Duodenal mucosa (tissue), 2 donors: ENCODE data around the gene PPP1R1C.
A peak's percentile ranks its signal among the peaks of the same experiment; 100 is the strongest.
"Not testable (repeated sequence)": the region's sequence is repeated elsewhere in the genome, so short reads cannot be mapped to it uniquely, and the experiment has no call there.

ENCODE experiments used
- H3K27ac ChIP-seq: one replicate; pipeline ENCODE4 v1.7.0; 2013; ENCODE audit warnings: low read depth, low read length
- H3K27me3 ChIP-seq, 2 donors: one replicate each; pipeline ENCODE4 v1.7.0; 2013; ENCODE audit warnings: low read length in 2 of 2, control low read depth in 1 of 2; ENCODE audit not compliant: insufficient read depth in 2 of 2, control insufficient read depth in 1 of 2
- H3K36me3 ChIP-seq, 2 donors: one replicate each; pipeline ENCODE4 v1.7.0; 2013; ENCODE audit warnings: low read length in 2 of 2, control low read depth in 1 of 2; ENCODE audit not compliant: insufficient read depth in 2 of 2, control insufficient read depth in 1 of 2
- H3K4me1 ChIP-seq, 2 donors: one replicate each; pipeline ENCODE4 v1.7.0; 2013; ENCODE audit warnings: low read length in 2 of 2, control low read depth in 1 of 2; ENCODE audit not compliant: insufficient read depth in 2 of 2, control insufficient read depth in 1 of 2
- H3K4me3 ChIP-seq, 2 donors: one replicate each; pipeline ENCODE4 v1.7.0; 2013; ENCODE audit warnings: low read length in 2 of 2, low read depth in 1 of 2
- H3K9ac ChIP-seq, 2 donors: one replicate each; pipeline ENCODE4 v1.7.0; 2013; ENCODE audit warnings: low read length in 2 of 2, low read depth in 1 of 2
- H3K9me3 ChIP-seq, 2 donors: one replicate each; pipeline ENCODE4 v1.7.0; 2013; ENCODE audit warnings: low read length in 2 of 2, control low read depth in 1 of 2; ENCODE audit not compliant: control insufficient read depth in 1 of 2

PPP1R1C gene

DNA sequence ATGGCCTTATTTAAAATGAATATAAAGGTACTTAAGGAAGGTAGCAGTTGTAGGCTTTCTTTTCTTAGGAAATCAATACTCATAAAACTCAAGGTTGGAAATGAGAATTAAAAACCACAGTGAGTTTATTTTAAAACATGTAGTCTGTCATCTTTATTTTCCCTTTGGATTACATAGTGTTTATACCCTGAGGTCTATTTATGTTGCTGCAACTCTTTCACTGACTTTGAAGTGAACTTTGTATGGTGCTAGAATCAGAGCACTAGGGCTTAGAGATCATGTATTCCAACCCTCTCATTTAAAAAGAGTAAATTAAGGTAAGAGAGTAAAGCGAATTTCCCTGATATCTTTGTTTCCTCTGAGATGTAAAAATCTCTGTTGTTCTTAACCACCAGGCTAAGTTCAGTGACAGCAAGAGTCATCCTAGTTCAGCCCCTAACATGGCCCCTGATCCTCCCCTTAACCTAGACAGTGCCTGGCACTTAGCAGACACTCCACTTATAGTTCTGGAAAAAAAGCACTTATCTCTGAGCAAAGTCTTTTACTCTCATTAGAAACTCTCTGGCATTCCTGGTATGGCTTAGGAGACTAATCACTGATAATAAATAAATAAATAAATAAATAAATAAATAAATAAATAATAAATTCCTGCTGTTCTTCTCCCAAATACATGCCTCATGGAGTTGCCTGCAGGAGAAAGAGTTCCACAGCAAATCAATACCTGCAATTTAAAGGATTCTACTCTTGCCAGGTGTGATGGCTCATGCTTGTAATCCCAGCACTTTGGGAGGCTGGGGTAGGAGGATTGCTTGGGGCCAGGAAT is 33.0 kb upstream of the PPP1R1C start:
- no peak overlapping the region for H3K9ac ChIP-seq
- no peaks in the 10 kb centered on the region for H3K36me3 ChIP-seq
- H3K4me1 ChIP-seq, result peaks cover 0 to 8% of the 10 kb centered on the region in 2 donors
- H3K27ac ChIP-seq, result no peak overlapping the region
- no peak overlapping the region for H3K4me3 ChIP-seq
- H3K27me3 ChIP-seq, result no peaks in the 10 kb centered on the region
- no peaks in the 10 kb centered on the region for H3K9me3 ChIP-seq

GRCh38 chr2:181953881-181954537 is 31.6 kb upstream of the PPP1R1C start:
- H3K4me3 ChIP-seq, result peak overlapping the region; percentile 22 to 24
- peaks cover 9 to 22% of the 10 kb centered on the region in 2 donors for H3K4me1 ChIP-seq
- H3K36me3 ChIP-seq, result no peaks in the 10 kb centered on the region
- no peaks in the 10 kb centered on the region for H3K9me3 ChIP-seq
- no peak overlapping the region for H3K9ac ChIP-seq
- no peaks in the 10 kb centered on the region for H3K27me3 ChIP-seq
- no peak overlapping the region for H3K27ac ChIP-seq

DNA sequence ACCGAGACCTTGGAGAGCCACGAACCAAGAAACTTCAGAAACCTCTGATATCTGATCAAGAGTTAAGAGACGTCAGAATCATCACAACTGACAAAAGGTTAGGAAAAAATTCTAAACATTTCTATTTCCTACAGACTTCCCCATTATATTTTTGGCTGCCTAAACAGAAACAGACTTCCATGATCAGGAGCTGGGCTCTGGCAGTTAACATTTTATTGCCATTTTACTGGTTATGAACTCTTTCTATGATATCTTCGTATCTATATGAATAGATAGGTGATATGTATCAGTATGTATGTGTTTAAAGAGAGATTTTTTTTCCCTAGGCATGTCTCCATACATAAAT is 31.1 kb upstream of the PPP1R1C start:
- no peak overlapping the region for H3K9ac ChIP-seq

GRCh38 chr2:181955010-181955409 is 30.6 kb upstream of the PPP1R1C start:
- no peak overlapping the region for H3K27ac ChIP-seq

More for the DNA sequence above, 31.1 kb upstream of the PPP1R1C start:
- H3K4me1 ChIP-seq, result peaks cover 9 to 22% of the 10 kb centered on the region in 2 donors
- H3K36me3 ChIP-seq, result no peaks in the 10 kb centered on the region
- H3K27me3 ChIP-seq, result no peaks in the 10 kb centered on the region
- H3K27ac ChIP-seq, result no peak overlapping the region
- H3K4me3 ChIP-seq, result peak overlapping the region; percentile 22 to 24
- no peaks in the 10 kb centered on the region for H3K9me3 ChIP-seq

GRCh38 chr2:181955866-181956265 is 29.8 kb upstream of the PPP1R1C start:
- H3K4me1 ChIP-seq, result peaks cover 9 to 22% of the 10 kb centered on the region in 2 donors
- H3K36me3 ChIP-seq, H3K4me3 ChIP-seq, H3K27ac ChIP-seq, H3K9me3 ChIP-seq, H3K27me3 ChIP-seq, H3K9ac ChIP-seq: not testable (repeated sequence)

More at GRCh38 chr2:181955010-181955409, 30.6 kb upstream of the PPP1R1C start:
- Histone ChIP-seq H3K4me3 (no peak overlapping the region), H3K27me3 (no peaks in the 10 kb centered on the region), H3K9me3 (no peaks in the 10 kb centered on the region), H3K9ac (no peak overlapping the region), H3K4me1 (peaks cover 9 to 22% of the 10 kb centered on the region in 2 donors), H3K36me3 (no peaks in the 10 kb centered on the region)

DNA sequence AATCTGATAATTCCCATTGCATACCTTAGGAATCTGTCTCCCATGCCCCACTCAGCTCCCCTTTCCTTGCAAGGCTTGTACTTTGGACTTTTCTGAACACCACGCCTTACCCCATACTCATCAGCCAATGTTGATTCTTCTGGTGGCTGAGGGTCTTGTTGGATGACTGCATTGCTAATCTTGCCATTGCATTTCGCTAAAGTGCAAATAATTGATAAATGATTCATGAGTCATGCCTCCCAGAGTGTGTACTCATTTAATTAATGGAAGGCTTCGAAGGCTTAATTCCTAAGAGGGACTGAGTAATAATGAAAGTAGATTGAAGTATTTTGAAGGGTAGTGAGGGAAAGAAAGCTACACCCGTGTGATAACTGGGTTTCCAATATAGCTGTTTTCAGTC is 28.0 kb upstream of the PPP1R1C start:
- Histone ChIP-seq H3K27me3 (no peaks in the 10 kb centered on the region), H3K4me1 (peaks cover 9 to 22% of the 10 kb centered on the region in 2 donors), H3K36me3 (no peaks in the 10 kb centered on the region), H3K9me3 (no peaks in the 10 kb centered on the region), H3K27ac (no peak overlapping the region), H3K9ac (no peak overlapping the region), H3K4me3 (no peak overlapping the region)

DNA sequence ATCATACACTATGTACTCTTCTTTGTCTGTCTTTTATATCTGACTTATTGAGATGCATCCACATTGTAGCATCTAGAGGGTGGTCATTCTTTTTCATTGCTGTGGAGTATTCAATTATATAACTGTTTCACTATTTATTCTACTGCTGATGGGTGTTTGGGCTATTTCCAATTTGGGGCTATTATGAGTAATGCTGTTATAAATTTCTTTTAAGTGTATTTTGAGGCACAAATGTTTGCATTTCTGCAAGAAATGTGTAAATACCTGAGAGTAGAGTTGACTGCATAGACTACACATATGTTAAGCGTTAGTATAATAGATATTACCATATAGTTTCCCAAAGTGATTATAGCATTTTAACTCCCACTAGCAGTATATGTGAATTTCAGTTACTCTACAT is 26.9 kb upstream of the PPP1R1C start:
- peaks cover 9 to 22% of the 10 kb centered on the region in 2 donors for H3K4me1 ChIP-seq
- H3K4me3 ChIP-seq, result no peak overlapping the region
- no peaks in the 10 kb centered on the region for H3K36me3 ChIP-seq
- no peak overlapping the region for H3K9ac ChIP-seq
- no peak overlapping the region for H3K27ac ChIP-seq
- H3K9me3 ChIP-seq, result no peaks in the 10 kb centered on the region
- H3K27me3 ChIP-seq, result no peaks in the 10 kb centered on the region

GRCh38 chr2:181959508-181959907 is 26.1 kb upstream of the PPP1R1C start:
- no peak overlapping the region for H3K27ac ChIP-seq
- no peaks in the 10 kb centered on the region for H3K9me3 ChIP-seq
- H3K4me3 ChIP-seq, result no peak overlapping the region
- H3K4me1 ChIP-seq, result peaks cover 9 to 20% of the 10 kb centered on the region in 2 donors
- no peak overlapping the region for H3K9ac ChIP-seq
- H3K36me3 ChIP-seq, result no peaks in the 10 kb centered on the region
- H3K27me3 ChIP-seq, result no peaks in the 10 kb centered on the region

- not testable (repeated sequence) for H3K4me3 ChIP-seq, H3K9ac ChIP-seq, H3K36me3 ChIP-seq, H3K27ac ChIP-seq, H3K9me3 ChIP-seq, H3K27me3 ChIP-seq
- peaks cover 9 to 14% of the 10 kb centered on the region in 2 donors for H3K4me1 ChIP-seq
These were observed 24.5 kb upstream of the PPP1R1C start for GRCh38 chr2:181961167-181961566.

DNA sequence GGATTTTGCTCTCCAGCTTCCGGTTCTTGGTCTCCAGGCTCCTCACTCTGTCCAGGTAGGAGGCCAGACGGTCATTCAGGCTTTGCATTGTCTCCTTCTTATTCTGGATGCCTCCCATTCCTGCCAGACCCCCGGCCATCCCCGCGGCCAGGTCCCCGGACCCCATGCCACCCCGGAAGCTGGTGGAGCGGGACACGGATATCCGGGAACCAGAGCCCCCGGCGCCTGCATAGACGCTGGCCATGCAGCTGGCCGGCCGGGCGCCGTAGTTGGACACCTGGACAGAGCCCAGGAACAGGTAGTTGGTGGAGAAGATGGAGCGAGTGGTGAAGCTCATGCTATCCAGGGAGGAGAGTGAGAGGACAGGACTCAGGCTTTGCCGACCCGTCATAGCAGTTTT is 23.5 kb upstream of the PPP1R1C start:
- H3K9me3 ChIP-seq, result no peaks in the 10 kb centered on the region

More for the DNA sequence above, 23.5 kb upstream of the PPP1R1C start:
- Histone ChIP-seq H3K9ac (no peak overlapping the region), H3K4me1 (peaks cover 9 to 14% of the 10 kb centered on the region in 2 donors), H3K27ac (no peak overlapping the region), H3K36me3 (no peaks in the 10 kb centered on the region), H3K4me3 (no peak overlapping the region), H3K27me3 (no peaks in the 10 kb centered on the region)
